SJCRH30 (cell line): Measurements from ENCODE around the gene VN1R5. TPM values are rescaled to one million over a fixed set of nuclear protein-coding genes. Genes with fewer than 3 reads are reported as not detected.

Source experiments
- DNase-seq, 2 experiments: peaks; one replicate each; pipeline ENCODE4 v3.0.0-alpha.2; 2015 to 2020
- H3K27ac ChIP-seq: fragments of 250-450 bp; sonication (Bioruptor Pico); 2 replicates; pipeline ENCODE4 v1.5.1; 2020; ENCODE audit warnings: mild to moderate bottlenecking, moderate library complexity
- H3K27me3 ChIP-seq: fragments of 250-450 bp; sonication (Bioruptor Pico); 2 replicates; pipeline ENCODE4 v1.5.1; 2020; ENCODE audit warnings: mild to moderate bottlenecking, moderate library complexity
- H3K36me3 ChIP-seq: fragments of 250-450 bp; sonication (Bioruptor Pico); 2 replicates; pipeline ENCODE4 v1.5.1; 2020; ENCODE audit warnings: mild to moderate bottlenecking, moderate library complexity
- H3K4me1 ChIP-seq: fragments of 250-450 bp; sonication (Bioruptor Pico); 2 replicates; pipeline ENCODE4 v1.5.1; 2020; ENCODE audit warnings: mild to moderate bottlenecking, moderate library complexity
- H3K4me3 ChIP-seq: fragments of 250-450 bp; sonication (Bioruptor Pico); 2 replicates; pipeline ENCODE4 v1.5.1; 2020; ENCODE audit warnings: mild to moderate bottlenecking, moderate library complexity
- H3K9me3 ChIP-seq: fragments of 250-450 bp; sonication (Bioruptor Pico); replicated peaks from 2 replicates; pipeline ENCODE4 v1.5.1; 2020; ENCODE audit warnings: mild to moderate bottlenecking, moderate library complexity
- total RNA-seq: library from RNA; depleted of rRNA; stranded (reverse); fragments of >200 nt; shearing (Covaris generic); gene quantifications from 2 replicates; pipeline ENCODE4 v1.2.3, GENCODE V29; 2014; rRNA removed

Gene VN1R5
- total RNA-seq, 1 experiment from 2014 or later, result not detected

GRCh38 chr1:247301176-247301540, 45.3 kb downstream of the VN1R5 start:
- no peak for DNase-seq
- peaks cover 41% of the 10 kb centered on the region for H3K36me3 ChIP-seq
- no peaks in the 10 kb centered on the region for H3K27me3 ChIP-seq
- no peak overlapping the region for H3K27ac ChIP-seq
- H3K9me3 ChIP-seq, result no peaks in the 10 kb centered on the region
- H3K4me1 ChIP-seq, result no peaks in the 10 kb centered on the region
- H3K4me3 ChIP-seq, result no peak overlapping the region

GRCh38 chr1:247303216-247303615, 47.3 kb downstream of the VN1R5 start:
- Histone ChIP-seq H3K36me3 (peaks cover 55% of the 10 kb centered on the region), H3K4me1 (no peaks in the 10 kb centered on the region)

GRCh38 chr1:247304031-247304430, 48.2 kb downstream of the VN1R5 start:
- no peak for DNase-seq
- no peak overlapping the region for H3K4me3 ChIP-seq
- H3K27me3 ChIP-seq, result no peaks in the 10 kb centered on the region
- H3K4me1 ChIP-seq, result no peaks in the 10 kb centered on the region
- H3K36me3 ChIP-seq, result peaks cover 58% of the 10 kb centered on the region
- H3K9me3 ChIP-seq, result no peaks in the 10 kb centered on the region
- H3K27ac ChIP-seq, result no peak overlapping the region

More at GRCh38 chr1:247303216-247303615, 47.3 kb downstream of the VN1R5 start:
- DNase-seq, result no peak
- Histone ChIP-seq H3K27me3 (no peaks in the 10 kb centered on the region), H3K4me3 (no peak overlapping the region), H3K9me3 (no peaks in the 10 kb centered on the region), H3K27ac (no peak overlapping the region)

Other genes starting within 250 kb of the VN1R5 start
- gene ZNF695, start 248.0 kb upstream of the VN1R5 start, total RNA-seq, result 17.4 and 19.7 TPM in 2 replicates
- 8.0 and 8.3 TPM in 2 replicates for gene ZNF670, start 177.3 kb upstream of the VN1R5 start, total RNA-seq
- 12.9 and 14.7 TPM in 2 replicates for gene ZNF669, start 151.7 kb upstream of the VN1R5 start, total RNA-seq
- gene ZNF124, start 84.1 kb upstream of the VN1R5 start, total RNA-seq, result 74.6 and 78.6 TPM in 2 replicates
- 33.5 and 35.2 TPM in 2 replicates for gene ZNF496, start 75.8 kb downstream of the VN1R5 start, total RNA-seq
- 0.05 and 0.36 TPM in 2 replicates for gene NLRP3, start 160.1 kb downstream of the VN1R5 start, total RNA-seq
- not detected in 2 replicates for gene OR2B11, start 202.0 kb downstream of the VN1R5 start, total RNA-seq